ENCODE results near the gene TEX9.
"Not testable (repeated sequence)": the region's sequence is repeated elsewhere in the genome, so short reads cannot be mapped to it uniquely, and the experiment has no call there.

Gene TEX9

GRCh38 chr15:56367156-56367555 lies 1.9 kb downstream of the TEX9 start:
- no peak for DNase-seq

GRCh38 chr15:56369234-56369633 lies 4.0 kb downstream of the TEX9 start:
- DNase-seq: no peak

GRCh38 chr15:56371495-56372147 lies 6.4 kb downstream of the TEX9 start:
- no peak for DNase-seq

DNA sequence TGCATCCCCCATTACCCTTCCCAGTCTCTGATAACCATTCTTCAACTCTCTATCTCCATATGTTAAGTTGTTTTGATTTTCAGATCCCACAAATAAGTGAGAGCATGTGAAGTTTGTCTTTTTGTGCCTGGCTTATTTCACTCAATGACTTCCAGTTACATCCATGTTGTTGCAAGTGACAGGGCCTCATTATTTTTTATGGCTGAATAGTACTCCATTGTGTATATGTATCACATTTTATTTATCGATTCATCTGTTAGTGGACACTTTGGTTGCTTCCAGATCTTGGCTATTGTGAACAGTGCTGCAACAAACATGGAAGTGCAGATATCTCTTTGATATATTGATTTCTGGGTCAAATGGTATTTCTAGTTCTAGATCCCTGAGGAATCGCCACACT lies 9.5 kb downstream of the TEX9 start:
- DNase-seq: not testable (repeated sequence)

GRCh38 chr15:56377822-56378221 lies 12.6 kb downstream of the TEX9 start:
- not testable (repeated sequence) for DNase-seq

- no peak for DNase-seq
Measured at GRCh38 chr15:56383010-56383409, 17.8 kb downstream of the TEX9 start.

DNA sequence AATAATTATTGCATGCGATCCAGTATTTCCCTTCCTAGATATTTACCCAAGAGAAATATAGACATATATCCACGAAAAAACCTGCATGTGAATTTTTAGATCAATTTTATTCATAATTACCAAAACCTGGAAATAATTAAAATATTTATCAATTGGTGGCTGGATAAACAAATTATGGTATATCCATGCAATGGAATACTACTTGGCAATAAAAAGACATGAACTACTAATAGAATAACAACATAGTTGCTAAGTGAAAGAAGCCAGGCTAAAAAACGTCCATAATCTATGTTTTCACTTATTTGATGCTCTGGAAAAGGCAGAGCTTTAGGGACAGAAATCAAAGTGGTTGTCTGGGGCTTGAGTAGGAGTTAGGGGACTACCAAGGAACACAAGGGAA lies 20.7 kb downstream of the TEX9 start:
- DNase-seq: no peak

- DNase-seq: no peak
Measured at GRCh38 chr15:56390739-56391267, 25.6 kb downstream of the TEX9 start.

DNA sequence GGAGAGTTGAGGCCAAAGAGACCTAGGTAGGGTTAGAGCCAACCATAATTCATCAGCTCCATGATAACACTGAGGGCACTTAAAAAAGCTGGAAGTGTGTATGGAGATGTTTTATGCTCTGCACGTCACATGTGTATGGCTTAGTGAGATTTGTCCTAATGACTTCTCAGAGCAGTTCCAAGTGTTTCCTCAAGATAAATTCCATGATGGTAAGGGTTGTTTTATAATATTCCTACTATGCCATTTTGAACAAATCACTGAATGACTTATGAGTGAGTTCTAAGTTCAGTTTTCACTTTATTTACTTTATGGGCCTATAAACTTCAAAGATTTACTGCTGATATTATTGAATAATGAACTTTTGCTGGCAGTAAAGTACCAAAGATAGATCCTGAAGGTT lies 28.1 kb downstream of the TEX9 start:
- DNase-seq: no peak

DNA sequence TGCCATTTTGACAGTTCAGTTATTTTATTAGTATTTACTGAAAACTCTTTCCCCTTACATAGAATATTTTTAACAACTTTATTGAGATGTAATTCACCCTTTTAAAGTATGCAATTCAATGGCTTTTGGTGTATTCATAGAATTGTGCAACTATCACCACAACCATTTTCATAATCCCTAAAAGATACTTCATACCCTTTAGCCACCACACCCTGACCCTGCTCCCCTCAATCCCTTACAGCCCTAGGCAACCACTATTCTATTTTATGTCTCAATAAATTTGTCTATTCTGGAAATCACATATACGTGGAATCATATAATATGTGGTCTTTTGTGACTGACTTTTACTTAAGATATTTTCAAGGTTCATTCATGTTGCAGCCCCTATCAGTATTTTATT lies 29.7 kb downstream of the TEX9 start:
- no peak for DNase-seq

DNA sequence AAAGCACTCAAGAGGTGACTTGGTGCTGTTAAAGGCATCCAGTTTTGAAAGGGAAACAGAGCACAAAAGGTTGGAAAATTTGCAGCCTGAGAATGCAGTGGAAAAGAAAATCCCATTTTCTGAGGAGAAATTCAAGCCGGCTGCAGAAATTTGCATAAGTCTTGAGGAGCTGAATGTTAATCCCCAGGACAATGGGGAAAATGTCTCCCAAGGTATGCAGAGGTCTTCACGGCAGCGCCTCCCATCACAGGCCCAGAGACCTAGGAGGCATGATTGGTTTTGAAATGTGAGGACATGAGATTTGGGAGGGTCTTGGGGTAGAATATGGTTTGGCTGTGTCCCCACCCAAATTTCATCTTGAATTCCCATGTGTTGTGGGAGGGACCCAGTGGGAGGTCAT lies 32.1 kb downstream of the TEX9 start:
- not testable (repeated sequence) for DNase-seq

- not testable (repeated sequence) for DNase-seq
Measured at GRCh38 chr15:56399209-56399608, 34.0 kb downstream of the TEX9 start.

- DNase-seq: no peak
Measured at GRCh38 chr15:56410721-56411120, 45.5 kb downstream of the TEX9 start.

DNA sequence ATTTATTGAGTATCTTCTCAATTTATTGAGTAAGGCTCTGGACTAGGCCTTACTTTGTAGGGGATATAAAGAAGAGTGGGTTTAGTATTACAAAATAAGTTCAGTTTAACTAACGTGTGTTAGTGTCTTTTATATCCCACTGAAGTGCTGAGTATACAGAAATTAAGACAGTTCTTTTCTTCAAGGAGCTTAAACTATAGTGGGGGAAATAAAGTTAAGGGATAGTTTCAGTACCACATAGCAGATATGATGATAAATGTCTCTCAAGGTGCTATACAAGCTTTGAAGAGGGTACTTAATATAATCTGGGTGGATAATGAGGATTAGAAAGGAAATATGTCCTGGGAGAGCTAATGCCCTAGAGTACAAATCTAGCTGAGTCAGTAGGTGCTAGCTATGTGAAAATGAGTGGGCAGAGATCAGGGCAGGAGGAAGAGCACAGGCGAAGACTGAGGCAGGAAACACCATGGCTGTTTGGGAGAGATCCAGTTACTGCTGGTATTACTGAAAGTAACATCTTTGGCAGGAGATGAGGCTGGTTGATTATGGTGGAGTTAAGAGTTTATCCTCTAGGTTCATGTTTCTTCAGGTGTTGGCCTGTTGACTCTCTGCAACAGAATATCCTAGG lies 46.0 kb downstream of the TEX9 start:
- no peak for DNase-seq

- not testable (repeated sequence) for DNase-seq
Measured at GRCh38 chr15:56413114-56413733, 48.0 kb downstream of the TEX9 start.

- no peak for DNase-seq
Measured at GRCh38 chr15:56425276-56425675, 60.0 kb downstream of the TEX9 start.

GRCh38 chr15:56425976-56426375 lies 60.8 kb downstream of the TEX9 start:
- no peak for DNase-seq

- DNase-seq: no peak
Measured at GRCh38 chr15:56428821-56429458, 63.7 kb downstream of the TEX9 start.

DNA sequence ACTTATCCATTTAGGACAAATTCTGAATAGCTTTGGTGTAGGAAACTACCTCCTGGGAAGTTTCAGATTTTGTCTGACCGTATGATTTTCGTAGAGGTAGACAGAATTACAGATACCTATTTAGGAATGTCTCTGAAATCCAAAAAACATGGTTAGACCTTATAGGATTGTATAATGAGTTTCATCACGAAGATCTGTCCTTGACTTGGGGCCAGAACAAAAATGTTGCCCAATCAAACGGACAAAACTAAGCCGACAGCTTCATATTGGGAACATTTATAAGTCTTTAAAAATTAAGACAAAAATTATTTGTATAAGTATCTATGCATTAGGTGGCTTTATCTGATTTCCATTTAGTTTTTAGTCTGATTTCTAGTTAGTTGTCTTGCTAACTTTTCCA lies 67.1 kb downstream of the TEX9 start:
- no peak for DNase-seq

DNA sequence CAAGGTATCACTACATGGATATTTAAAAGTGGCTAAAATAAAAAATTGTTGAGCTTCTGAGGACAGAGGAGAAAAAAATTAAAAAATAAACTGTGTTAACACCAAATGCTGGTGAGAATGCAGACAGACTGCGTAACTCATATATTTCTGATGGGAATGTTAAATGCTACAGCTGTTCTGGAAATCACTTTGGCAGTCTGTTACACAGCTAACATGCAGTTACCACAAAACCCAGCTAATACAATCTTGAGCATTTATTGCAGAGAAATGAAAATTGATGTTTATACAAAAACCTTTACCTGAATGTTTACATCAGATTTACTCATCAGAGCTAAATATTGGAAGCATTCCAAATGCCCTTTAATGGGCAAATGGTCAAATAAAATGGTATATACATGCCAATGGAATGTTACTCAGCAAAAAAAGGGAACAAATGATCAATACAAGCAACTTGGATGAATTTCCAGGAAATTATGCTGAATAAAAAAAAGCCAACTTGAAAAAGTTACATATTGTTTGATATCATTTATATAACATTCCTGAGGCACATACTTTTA lies 75.1 kb downstream of the TEX9 start:
- DNase-seq: no peak

GRCh38 chr15:56442354-56442753 lies 77.1 kb downstream of the TEX9 start:
- no peak for DNase-seq

GRCh38 chr15:56445746-56446145 lies 80.5 kb downstream of the TEX9 start:
- no peak for DNase-seq

DNA sequence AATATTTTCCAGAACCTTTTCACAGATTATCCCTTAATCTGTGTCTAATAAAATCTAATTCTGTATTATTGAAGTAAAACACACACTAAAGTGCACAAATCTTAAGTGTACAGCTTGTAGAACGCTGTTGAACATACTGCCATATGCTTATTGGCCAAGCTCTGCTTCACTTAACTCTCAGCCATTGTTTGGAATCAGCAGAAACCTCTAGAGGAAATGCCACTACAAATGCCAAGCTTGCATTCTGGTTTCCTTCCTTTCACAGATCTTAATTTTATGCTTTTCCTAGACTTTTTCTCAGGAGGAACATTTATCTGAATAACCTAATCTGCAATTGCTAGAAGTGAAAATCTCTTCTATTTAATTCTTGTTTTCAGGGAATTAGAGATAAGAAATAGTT lies 89.6 kb downstream of the TEX9 start:
- DNase-seq: no peak
